HG03521 (cell line): Measurements from ENCODE around the gene OR10K2.
"Not testable (repeated sequence)": the region's sequence is repeated elsewhere in the genome, so short reads cannot be mapped to it uniquely, and the experiment has no call there.

Experiments
- ATAC-seq: cut with Tn5 transposase; IDR thresholded peaks from one replicate; pipeline ENCODE4 v1.9.1; 2021; ENCODE audit warnings: mild to moderate bottlenecking, moderate library complexity; ENCODE audit not compliant: unreplicated experiment

Gene OR10K2

GRCh38 chr1:158426137-158426536 lies at the start of gene OR10K2:
OR10K2 (minus strand) TSS chr1:158426237; CDS start chr1:158420866, 5,371 bp downstream.
- no peak for ATAC-seq

- ATAC-seq: no peak
Observed at GRCh38 chr1:158471920-158472319, 45.9 kb upstream of the OR10K2 start, which contains the start of gene OR10R2. OR10R2 (plus strand) TSS chr1:158472220; CDS start chr1:158472326, 106 bp downstream.

- ATAC-seq: no peak
Observed at GRCh38 chr1:158461534-158461933, 35.5 kb upstream of the OR10K2 start, which contains the start of gene OR10K1. OR10K1 (plus strand) TSS chr1:158461834; CDS start chr1:158465562, 3,728 bp downstream.

GRCh38 chr1:158458263-158458662 lies 32.2 kb upstream of the OR10K2 start:
- no peak for ATAC-seq

- no peak for ATAC-seq
Observed at GRCh38 chr1:158457246-158457645, 31.2 kb upstream of the OR10K2 start.

- ATAC-seq: no peak
Observed at GRCh38 chr1:158454537-158454936, 28.5 kb upstream of the OR10K2 start.

- no peak for ATAC-seq
Observed at GRCh38 chr1:158445376-158445775, 19.3 kb upstream of the OR10K2 start.

- ATAC-seq: no peak
Observed at GRCh38 chr1:158434741-158435140, 8.7 kb upstream of the OR10K2 start.

- not testable (repeated sequence) for ATAC-seq
Observed at GRCh38 chr1:158430163-158430562, 4.1 kb upstream of the OR10K2 start.

GRCh38 chr1:158425027-158425426 lies 1.0 kb downstream of the OR10K2 start:
- no peak for ATAC-seq

- no peak for ATAC-seq
Observed at GRCh38 chr1:158422212-158422611, 3.8 kb downstream of the OR10K2 start.

- no peak for ATAC-seq
Observed at GRCh38 chr1:158417586-158417985, 8.5 kb downstream of the OR10K2 start.

- no peak for ATAC-seq
Observed at GRCh38 chr1:158414651-158415345, 11.2 kb downstream of the OR10K2 start.

GRCh38 chr1:158407092-158407491 lies 18.9 kb downstream of the OR10K2 start:
- ATAC-seq: no peak

- ATAC-seq: no peak
Observed at GRCh38 chr1:158400871-158401270, 25.2 kb downstream of the OR10K2 start.

- no peak for ATAC-seq
Observed at GRCh38 chr1:158398818-158399514, 27.1 kb downstream of the OR10K2 start, which contains the start of gene OR10T2. OR10T2 (minus strand) TSS chr1:158399466; CDS start chr1:158399466, 0 bp downstream.

GRCh38 chr1:158396646-158397045 lies 29.4 kb downstream of the OR10K2 start:
- ATAC-seq: no peak

GRCh38 chr1:158393476-158393875 lies 32.6 kb downstream of the OR10K2 start:
- no peak for ATAC-seq

- no peak for ATAC-seq
Observed at GRCh38 chr1:158391099-158391498, 34.9 kb downstream of the OR10K2 start.

- no peak for ATAC-seq
Observed at GRCh38 chr1:158390331-158390730, 35.7 kb downstream of the OR10K2 start.

- ATAC-seq: no peak
Observed at GRCh38 chr1:158374860-158375259, 51.2 kb downstream of the OR10K2 start.

- ATAC-seq: not testable (repeated sequence)
Observed at GRCh38 chr1:158374101-158374500, 51.9 kb downstream of the OR10K2 start.
